Left cardiac atrium (tissue), 4 donors: ENCODE measurements around the gene ACOXL. TPM values are rescaled to one million over a fixed set of nuclear protein-coding genes. Genes with fewer than 3 reads are reported as not detected.

ENCODE experiments used
- ATAC-seq, 2 donors: fragments of 200-7000 bp; cut with Tn5 transposase; one replicate each; pipeline ENCODE4 v1.9.1; 2020; ENCODE audit warnings: mild to moderate bottlenecking in 2 of 2, moderate library complexity in 2 of 2
- DNase-seq: peaks from one replicate; pipeline ENCODE4 v3.0.0-alpha.2; 2020
- intact Hi-C, 2 donors: fragments of 100-400 bp; cut with DNase I; formaldehyde crosslinking; loops; one replicate each; pipeline versions ENCODE4 v1.14.1 to v1.15.1; 2022 to 2023
- total RNA-seq, 2 donors: library from RNA; stranded (reverse); fragmentation: NEBNext Ultra II Directional; extraction: Animal tissue kit (Norgen Biotek cat#: 25700); gene quantifications; one replicate each; pipeline ENCODE4 v1.2.1, GENCODE V29; 2021
- donor health status: DM: no; HTN: yes; CAD: no.
- donor health status: DM: no; HTN: yes; CAD: no; lungs with severe emphysema.
- donor health status: DM: yes; HTN: yes; CAD: no.
- donor health status: Dilated cardiomyopathy.

ACOXL gene
- total RNA-seq, 2 donors from 2014 or later, result 0.12 TPM; not detected in 1

DNA sequence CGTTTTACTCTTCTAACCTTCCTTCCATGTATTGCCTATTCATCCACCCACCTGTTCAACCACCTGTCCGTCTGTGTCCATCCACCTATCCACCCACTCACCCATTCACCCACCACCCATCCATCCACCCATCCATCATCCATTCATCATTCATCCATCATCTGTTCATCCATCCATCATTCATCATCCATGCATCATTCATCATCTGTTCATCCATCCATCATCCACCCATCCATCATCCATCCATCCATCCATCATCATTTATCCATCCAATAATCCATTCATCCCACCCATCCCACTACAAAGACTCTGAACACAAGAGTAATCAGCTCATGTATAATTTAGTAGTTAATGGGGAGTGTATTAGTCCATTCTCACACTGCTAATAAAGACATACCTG lies 78.0 kb downstream of the ACOXL start:
- DNase-seq (no peak), ATAC-seq (no peak)
- intact Hi-C loops, result loop anchor here in 1 of 2 donors (5.0 kb wide), 1 partner anchor 307 kb away; no protein-coding TSS in a partner anchor

DNA sequence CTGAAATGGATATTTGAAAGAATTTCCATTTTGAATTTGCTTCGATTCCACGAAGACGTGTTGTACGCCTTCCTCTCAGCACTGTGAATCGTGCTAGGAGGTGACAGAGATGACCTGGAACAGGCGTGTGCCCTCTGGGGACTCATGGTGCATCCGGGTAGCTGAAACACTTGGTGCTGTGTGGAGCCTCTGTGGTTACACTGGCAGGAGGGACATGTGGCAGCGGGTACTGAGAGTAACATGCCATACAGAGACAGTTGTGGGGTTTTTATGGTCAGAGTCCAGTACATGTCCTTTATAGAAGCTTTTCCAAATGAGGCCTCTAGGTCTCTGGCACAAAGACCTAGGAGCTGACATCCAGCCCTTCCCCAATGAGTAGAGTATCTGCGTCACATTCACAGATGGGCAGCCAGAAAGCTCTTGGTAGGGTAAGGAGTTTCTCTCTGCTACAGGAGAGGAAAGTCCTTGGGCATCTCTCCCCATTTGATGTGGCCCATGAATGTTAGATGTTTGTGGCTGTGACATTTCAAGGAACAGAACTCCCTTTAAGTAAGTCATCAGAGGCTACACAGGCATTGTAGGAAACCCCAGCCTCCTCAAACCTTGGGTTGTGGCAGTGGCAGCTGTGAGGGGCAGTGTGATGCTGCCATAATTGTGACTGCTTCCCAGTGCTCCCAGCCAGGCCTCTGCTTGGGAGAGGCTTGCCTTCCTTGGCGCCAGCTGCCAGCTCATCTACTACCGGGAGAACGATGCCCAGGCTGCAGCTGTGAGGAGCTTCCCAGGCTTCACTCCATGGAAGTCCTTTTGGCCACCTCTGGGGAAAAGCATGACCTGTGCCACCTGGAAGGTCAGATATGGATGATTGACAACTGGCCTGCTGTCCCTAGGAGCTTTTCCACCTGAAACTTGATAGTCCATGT lies 80.6 kb downstream of the ACOXL start:
- intact Hi-C loops, result loop anchor here in 1 of 2 donors (5.0 kb wide), 1 partner anchor 304 kb away; no protein-coding TSS in a partner anchor
- no peak for ATAC-seq

DNA sequence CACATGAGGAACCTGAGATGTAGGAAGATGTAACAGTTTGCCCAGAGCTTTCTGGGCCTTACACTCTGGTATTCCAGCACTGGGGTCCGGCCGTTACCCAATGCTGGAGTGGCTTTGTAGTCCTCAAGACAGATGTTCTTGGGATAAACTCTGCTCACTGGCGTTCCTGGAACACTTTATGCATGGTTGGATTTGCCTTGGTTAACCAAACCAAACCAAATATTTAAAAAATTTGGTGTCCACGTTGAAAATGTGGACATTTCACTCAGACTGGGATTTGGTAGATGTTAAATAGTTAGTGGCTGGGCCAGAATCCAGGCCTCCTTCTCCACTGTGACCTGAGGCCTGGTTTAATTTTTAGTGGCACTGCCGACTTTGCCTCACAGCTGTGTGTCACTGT lies 81.5 kb downstream of the ACOXL start:
- DNase-seq (no peak), ATAC-seq (no peak)
- intact Hi-C loops, result loop anchor here in 1 of 2 donors (5.0 kb wide), 1 partner anchor 303 kb away; no protein-coding TSS in a partner anchor

More for the DNA sequence above, 80.6 kb downstream of the ACOXL start:
- DNase-seq, result no peak

- ATAC-seq (no peak), DNase-seq (no peak)
- intact Hi-C loops, result no loop called here
Observed at GRCh38 chr2:110815938-110816337, 83.6 kb downstream of the ACOXL start.

DNA sequence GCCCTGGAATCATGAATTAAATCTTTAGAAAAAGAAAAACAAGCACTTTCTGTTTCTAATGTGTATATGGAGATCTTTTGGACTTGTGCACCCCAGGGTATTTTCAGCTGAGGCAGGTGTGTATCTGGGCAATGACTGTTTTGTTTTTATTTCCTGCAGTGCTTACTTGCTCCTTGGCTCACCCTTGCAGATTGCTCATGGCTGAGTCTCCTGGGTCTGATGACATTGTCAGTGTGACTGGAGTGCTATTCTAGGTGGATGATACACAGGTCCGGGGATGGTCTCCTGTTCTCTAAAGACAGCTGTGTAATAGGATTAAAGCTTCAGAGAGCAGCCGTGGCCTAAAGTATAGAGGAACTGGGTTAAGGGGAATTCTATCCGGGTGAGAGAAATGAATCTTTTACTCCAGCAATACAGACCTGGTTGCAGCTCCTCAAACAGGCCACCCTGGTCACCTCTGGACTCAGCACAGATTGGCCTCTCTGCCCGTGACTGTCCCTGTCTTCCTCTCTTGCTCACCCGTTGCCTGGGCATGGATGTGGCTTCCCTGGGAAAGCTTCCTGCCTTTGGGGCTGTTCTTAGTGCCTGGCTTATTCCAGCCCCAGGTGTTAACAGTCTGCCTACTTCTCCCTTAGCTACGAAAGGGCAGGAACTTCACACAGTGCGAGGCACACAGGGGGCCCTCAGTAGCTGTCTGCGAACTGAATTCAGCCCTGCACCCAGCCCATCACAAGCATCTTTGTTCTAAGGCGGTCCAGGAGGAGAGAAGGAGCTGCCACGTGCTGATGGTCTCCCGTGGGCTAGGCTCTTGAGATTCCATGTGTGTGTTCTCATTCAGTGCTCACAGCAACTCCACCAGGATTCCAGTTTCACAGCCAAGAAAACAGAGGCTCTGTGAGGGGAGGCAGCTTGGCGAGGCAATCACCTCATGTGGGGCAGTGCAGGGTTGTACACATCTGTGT lies 84.3 kb downstream of the ACOXL start:
- ATAC-seq (peak in 1 of 2 donors; percentile 83), DNase-seq (no peak)
- intact Hi-C loops, result no loop called here

- ATAC-seq (no peak), DNase-seq (no peak)
- intact Hi-C loops, result no loop called here
Observed at GRCh38 chr2:110818767-110819481, 86.6 kb downstream of the ACOXL start.

- DNase-seq, result no peak
- ATAC-seq, result no peak
- intact Hi-C loops, result no loop called here
Observed at GRCh38 chr2:110819711-110820110, 87.3 kb downstream of the ACOXL start.

DNA sequence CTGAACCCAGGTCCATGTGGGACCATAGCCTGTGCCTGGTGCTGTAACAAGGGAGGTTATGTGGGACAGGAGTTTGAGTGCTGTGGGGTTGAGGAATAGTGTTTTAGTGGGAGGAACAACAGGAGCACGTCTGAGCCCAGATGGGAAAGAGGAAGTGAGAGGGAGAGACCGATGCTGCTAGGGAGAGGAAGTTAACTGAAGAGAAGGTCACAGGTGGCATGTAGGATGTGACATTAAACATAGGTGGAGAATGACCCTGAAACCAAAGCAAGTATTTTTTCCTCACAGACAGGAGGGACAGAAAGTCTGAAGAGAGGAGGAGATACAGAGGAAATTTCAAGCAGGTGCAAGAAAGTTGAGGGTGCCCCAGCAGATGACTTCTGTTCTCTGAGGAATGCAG lies 87.8 kb downstream of the ACOXL start:
- no peak for ATAC-seq
- no peak for DNase-seq
- intact Hi-C loops, result no loop called here

- DNase-seq (no peak), ATAC-seq (no peak)
- intact Hi-C loops, result no loop called here
Observed at GRCh38 chr2:110823165-110823564, 90.8 kb downstream of the ACOXL start.

GRCh38 chr2:110827511-110827910 lies 95.1 kb downstream of the ACOXL start:
- intact Hi-C loops, result no loop called here
- DNase-seq, result no peak
- no peak for ATAC-seq

- ATAC-seq, result no peak
- no peak for DNase-seq
- intact Hi-C loops, result no loop called here
Observed at GRCh38 chr2:110828330-110828729, 96.0 kb downstream of the ACOXL start.

GRCh38 chr2:110829413-110830146 lies 97.2 kb downstream of the ACOXL start:
- intact Hi-C loops, result no loop called here
- ATAC-seq, result no peak

DNA sequence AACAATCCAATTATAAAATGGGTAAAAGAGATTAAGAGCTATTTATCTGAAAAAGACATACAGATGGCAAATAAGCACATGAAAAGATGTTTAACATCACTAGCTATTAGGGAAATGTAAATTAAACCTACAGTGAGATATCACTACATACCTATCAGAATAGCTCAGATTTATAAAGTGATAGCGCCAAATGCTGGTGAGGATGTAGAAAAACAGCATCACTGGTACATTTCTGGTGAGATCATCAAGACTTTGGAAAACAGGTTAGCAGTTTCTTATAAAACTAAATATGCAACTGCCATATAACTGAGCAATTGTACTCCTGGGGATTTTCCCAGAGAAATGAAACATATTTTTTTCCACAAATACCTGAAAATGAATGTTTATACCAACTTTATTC lies 100.4 kb downstream of the ACOXL start:
- intact Hi-C loops, result no loop called here
- ATAC-seq (no peak), DNase-seq (no peak)

More at GRCh38 chr2:110829413-110830146, 97.2 kb downstream of the ACOXL start:
- no peak for DNase-seq

- no peak for ATAC-seq
- intact Hi-C loops, result no loop called here
- DNase-seq, result no peak
Observed at GRCh38 chr2:110834134-110834827, 101.9 kb downstream of the ACOXL start.

GRCh38 chr2:110836671-110837070 lies 104.3 kb downstream of the ACOXL start:
- ATAC-seq (no peak), DNase-seq (no peak)
- intact Hi-C loops, result no loop called here

DNA sequence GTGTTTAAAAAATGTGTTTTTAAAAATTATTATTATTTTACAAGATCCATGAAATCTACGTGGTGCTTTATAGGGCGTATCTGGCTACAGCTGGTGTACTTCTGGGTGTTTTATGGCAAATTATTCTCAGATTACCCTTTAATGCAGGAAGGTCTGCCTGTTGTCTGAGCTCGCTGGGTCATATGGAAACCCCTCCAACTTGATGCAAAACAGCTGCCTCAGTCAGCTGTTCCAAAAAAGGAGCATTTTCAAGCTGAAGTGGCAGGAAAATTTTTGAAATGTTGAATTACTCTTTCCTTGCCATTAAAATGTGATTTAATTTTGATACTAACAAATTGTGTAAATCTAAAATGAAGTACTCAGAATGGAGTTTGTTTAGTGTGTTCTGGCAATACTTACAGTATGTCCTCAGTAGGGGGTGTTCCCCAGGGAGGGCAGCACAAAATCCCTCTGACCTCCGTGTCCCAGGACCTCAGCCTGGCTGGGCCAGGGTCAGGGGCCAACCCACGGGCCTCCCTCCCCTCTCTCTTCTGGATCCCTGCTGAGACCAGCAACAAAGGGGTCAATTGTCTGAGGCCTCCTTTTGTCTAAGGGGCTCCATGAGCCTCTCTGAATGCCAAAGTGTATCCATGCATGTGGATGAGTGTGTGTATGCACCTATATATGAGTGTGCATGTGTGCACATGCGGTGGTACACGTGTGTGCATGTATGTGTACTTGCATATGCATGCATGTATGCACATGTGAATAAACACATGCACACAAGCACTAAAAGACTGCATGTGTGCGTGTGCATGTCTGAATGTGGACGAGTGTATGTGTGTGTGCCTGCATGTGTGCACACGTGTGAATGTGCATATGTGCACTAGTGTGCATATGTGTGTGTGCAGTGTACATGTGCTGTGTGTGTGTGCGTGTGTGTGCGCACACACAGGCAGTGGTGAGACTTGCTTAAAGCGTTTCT lies 105.4 kb downstream of the ACOXL start:
- intact Hi-C loops, result no loop called here
- no peak for DNase-seq
- no peak for ATAC-seq
